Mucosa of rectum (tissue), 2 donors: Measurements from ENCODE around the gene TMOD4.
"Not testable (repeated sequence)": the region's sequence is repeated elsewhere in the genome, so short reads cannot be mapped to it uniquely, and the experiment has no call there.

ENCODE experiments used
- H3K27ac ChIP-seq, 2 donors: one replicate each; pipeline ENCODE4 v1.7.0; 2013; ENCODE audit warnings: inconsistent platforms in 2 of 2, low read depth in 2 of 2, low read length in 2 of 2
- H3K27me3 ChIP-seq, 2 donors: one replicate each; pipeline ENCODE4 v1.7.0; 2013; ENCODE audit warnings: low read length in 2 of 2; ENCODE audit not compliant: control insufficient read depth in 2 of 2, insufficient read depth in 2 of 2
- H3K36me3 ChIP-seq, 2 donors: one replicate each; pipeline ENCODE4 v1.7.0; 2013; ENCODE audit warnings: low read length in 2 of 2; ENCODE audit not compliant: control insufficient read depth in 2 of 2, insufficient read depth in 2 of 2
- H3K4me1 ChIP-seq, 2 donors: one replicate each; pipeline ENCODE4 v1.7.0; 2013; ENCODE audit warnings: low read length in 2 of 2, mild to moderate bottlenecking in 1 of 2; ENCODE audit not compliant: control insufficient read depth in 2 of 2, insufficient read depth in 2 of 2
- H3K4me3 ChIP-seq, 2 donors: one replicate each; pipeline ENCODE4 v1.7.0; 2013; ENCODE audit warnings: low read length in 2 of 2
- H3K9ac ChIP-seq, 2 donors: one replicate each; pipeline ENCODE4 v1.7.0; 2013; ENCODE audit warnings: low read length in 2 of 2, low read depth in 1 of 2, mild to moderate bottlenecking in 1 of 2
- H3K9me3 ChIP-seq, 2 donors: one replicate each; pipeline ENCODE4 v1.7.0; 2013; ENCODE audit warnings: low read length in 2 of 2; ENCODE audit not compliant: control insufficient read depth in 2 of 2
- donor health status: healthy.
- donor health status: Normal muscosa, but diverticular disease.

TMOD4 gene

GRCh38 chr1:151175863-151176262, at the start of gene TMOD4:
TMOD4 (minus strand) TSS chr1:151175981; CDS start chr1:151174875, 1,106 bp downstream.
- no peaks in the 10 kb centered on the region for H3K9me3 ChIP-seq
- no peaks in the 10 kb centered on the region for H3K4me1 ChIP-seq
- H3K4me3 ChIP-seq = no peak within 1 kb of the TSS
- H3K27me3 ChIP-seq = no peaks in the 10 kb centered on the region
- no peak within 1 kb of the TSS for H3K27ac ChIP-seq
- H3K36me3 ChIP-seq = peaks cover 49 to 66% of the 10 kb centered on the region in 2 donors
- no peak within 1 kb of the TSS for H3K9ac ChIP-seq

- no peak overlapping the region for H3K9ac ChIP-seq
Measured at GRCh38 chr1:151222130-151222529, 46.3 kb upstream of the TMOD4 start.

GRCh38 chr1:151221616-151222015, 45.8 kb upstream of the TMOD4 start:
- peaks cover 8 to 18% of the 10 kb centered on the region in 2 donors for H3K36me3 ChIP-seq

More at GRCh38 chr1:151222130-151222529, 46.3 kb upstream of the TMOD4 start:
- Histone ChIP-seq H3K4me1 (no peaks in the 10 kb centered on the region), H3K27ac (no peak overlapping the region), H3K27me3 (no peaks in the 10 kb centered on the region), H3K4me3 (no peak overlapping the region), H3K9me3 (no peaks in the 10 kb centered on the region), H3K36me3 (peaks cover 8 to 19% of the 10 kb centered on the region in 2 donors)

GRCh38 chr1:151213560-151213959, 37.8 kb upstream of the TMOD4 start:
- no peak overlapping the region for H3K27ac ChIP-seq
- H3K27me3 ChIP-seq = no peaks in the 10 kb centered on the region
- H3K4me3 ChIP-seq = no peak overlapping the region
- H3K9me3 ChIP-seq = no peaks in the 10 kb centered on the region
- H3K9ac ChIP-seq = no peak overlapping the region
- H3K4me1 ChIP-seq = no peaks in the 10 kb centered on the region
- H3K36me3 ChIP-seq = peaks cover 3 to 8% of the 10 kb centered on the region in 2 donors

More at GRCh38 chr1:151221616-151222015, 45.8 kb upstream of the TMOD4 start:
- H3K27me3 ChIP-seq = no peaks in the 10 kb centered on the region
- H3K9ac ChIP-seq = no peak overlapping the region
- H3K4me1 ChIP-seq = no peaks in the 10 kb centered on the region
- no peaks in the 10 kb centered on the region for H3K9me3 ChIP-seq
- H3K4me3 ChIP-seq = no peak overlapping the region
- H3K27ac ChIP-seq = no peak overlapping the region

GRCh38 chr1:151211972-151212705, 36.4 kb upstream of the TMOD4 start:
- H3K36me3 ChIP-seq = peaks cover 2 to 7% of the 10 kb centered on the region in 2 donors
- H3K4me3 ChIP-seq = no peak overlapping the region
- no peaks in the 10 kb centered on the region for H3K4me1 ChIP-seq
- H3K27me3 ChIP-seq = no peaks in the 10 kb centered on the region
- H3K27ac ChIP-seq = no peak overlapping the region
- no peak overlapping the region for H3K9ac ChIP-seq
- no peaks in the 10 kb centered on the region for H3K9me3 ChIP-seq

- Histone ChIP-seq H3K36me3 (peaks cover 4 to 7% of the 10 kb centered on the region in 2 donors), H3K4me3 (no peak overlapping the region), H3K27me3 (no peaks in the 10 kb centered on the region), H3K27ac (no peak overlapping the region), H3K9ac (no peak overlapping the region), H3K4me1 (no peaks in the 10 kb centered on the region), H3K9me3 (no peaks in the 10 kb centered on the region)
Measured at GRCh38 chr1:151210830-151211229, 35.0 kb upstream of the TMOD4 start.

GRCh38 chr1:151205381-151205965, 29.7 kb upstream of the TMOD4 start:
- H3K9ac ChIP-seq, H3K27ac ChIP-seq, H3K4me3 ChIP-seq, H3K9me3 ChIP-seq, H3K36me3 ChIP-seq, H3K27me3 ChIP-seq, H3K4me1 ChIP-seq: not testable (repeated sequence)

- H3K36me3 ChIP-seq = peaks cover 0 to 5% of the 10 kb centered on the region in 2 donors
- H3K4me3 ChIP-seq = peak overlapping the region; percentile 86 to 97
- H3K9ac ChIP-seq = peak overlapping the region; percentile 94 to 96
- H3K27me3 ChIP-seq = no peaks in the 10 kb centered on the region
- no peaks in the 10 kb centered on the region for H3K9me3 ChIP-seq
- peak overlapping the region; percentile 92 to 93 for H3K27ac ChIP-seq
- peaks cover 19% of the 10 kb centered on the region in 2 donors for H3K4me1 ChIP-seq
Measured at GRCh38 chr1:151199873-151200581, 24.2 kb upstream of the TMOD4 start.

GRCh38 chr1:151198254-151199127, 22.7 kb upstream of the TMOD4 start, which contains the start of gene PIP5K1A:
PIP5K1A (plus strand) TSS chr1:151198552; CDS start chr1:151198997, 445 bp downstream.
- Histone ChIP-seq H3K9me3 (no peaks in the 10 kb centered on the region), H3K27me3 (no peaks in the 10 kb centered on the region), H3K4me1 (peaks cover 19% of the 10 kb centered on the region in 2 donors), H3K9ac (peak within 1 kb of the TSS; percentile 94 to 96), H3K4me3 (peak within 1 kb of the TSS; percentile 86 to 97), H3K36me3 (peaks cover 0 to 5% of the 10 kb centered on the region in 2 donors), H3K27ac (peak within 1 kb of the TSS; percentile 92 to 93)
